ENCODE measurements around the gene ATP1B1.

The ATP1B1 gene

GRCh38 chr1:169081503-169082123 lies 24.9 kb upstream of the ATP1B1 start:
- no peak overlapping the region for H3K9ac ChIP-seq (ENCODE audit: low read length)
- H3K27ac ChIP-seq (ENCODE audit: low read depth, low read length), result no peak overlapping the region
- H3K4me3 ChIP-seq (ENCODE audit: low read depth in 1 of 2, low read length in 2 of 2), result no peak overlapping the region
- peaks cover 3% of the 10 kb centered on the region for H3K4me1 ChIP-seq (ENCODE audit: insufficient read depth, low read length)
- no peaks in the 10 kb centered on the region for H3K9me3 ChIP-seq (ENCODE audit: low read length)
- no peaks in the 10 kb centered on the region for H3K27me3 ChIP-seq (ENCODE audit: control insufficient read depth in 1 of 2, insufficient read depth in 2 of 2, low read length in 2 of 2)
- H3K36me3 ChIP-seq (ENCODE audit: insufficient read depth, low read length), result no peaks in the 10 kb centered on the region

- H3K36me3 ChIP-seq (ENCODE audit: insufficient read depth, low read length), result no peaks in the 10 kb centered on the region
- no peaks in the 10 kb centered on the region for H3K9me3 ChIP-seq (ENCODE audit: low read length)
- H3K4me1 ChIP-seq (ENCODE audit: insufficient read depth, low read length), result peaks cover 23% of the 10 kb centered on the region
- H3K4me3 ChIP-seq (ENCODE audit: low read depth in 1 of 2, low read length in 2 of 2), result no peak overlapping the region
- no peak overlapping the region for H3K9ac ChIP-seq (ENCODE audit: low read length)
- no peak overlapping the region for H3K27ac ChIP-seq (ENCODE audit: low read depth, low read length)
- H3K27me3 ChIP-seq (ENCODE audit: control insufficient read depth in 1 of 2, insufficient read depth in 2 of 2, low read length in 2 of 2), result no peaks in the 10 kb centered on the region
Observed at GRCh38 chr1:169085911-169086310, 20.6 kb upstream of the ATP1B1 start.

- H3K27me3 ChIP-seq (ENCODE audit: control insufficient read depth in 1 of 2, insufficient read depth in 2 of 2, low read length in 2 of 2), result no peaks in the 10 kb centered on the region
- H3K9ac ChIP-seq (ENCODE audit: low read length), result no peak overlapping the region
- H3K9me3 ChIP-seq (ENCODE audit: low read length), result no peaks in the 10 kb centered on the region
- H3K36me3 ChIP-seq (ENCODE audit: insufficient read depth, low read length), result no peaks in the 10 kb centered on the region
- H3K4me1 ChIP-seq (ENCODE audit: insufficient read depth, low read length), result peaks cover 23% of the 10 kb centered on the region
- H3K4me3 ChIP-seq (ENCODE audit: low read depth in 1 of 2, low read length in 2 of 2), result no peak overlapping the region
- no peak overlapping the region for H3K27ac ChIP-seq (ENCODE audit: low read depth, low read length)
Observed at GRCh38 chr1:169086603-169087455, 19.7 kb upstream of the ATP1B1 start.

- no peak overlapping the region for H3K4me3 ChIP-seq (ENCODE audit: low read depth in 1 of 2, low read length in 2 of 2)
- H3K36me3 ChIP-seq (ENCODE audit: insufficient read depth, low read length), result no peaks in the 10 kb centered on the region
- peaks cover 23% of the 10 kb centered on the region for H3K4me1 ChIP-seq (ENCODE audit: insufficient read depth, low read length)
- H3K27me3 ChIP-seq (ENCODE audit: control insufficient read depth in 1 of 2, insufficient read depth in 2 of 2, low read length in 2 of 2), result no peaks in the 10 kb centered on the region
- no peaks in the 10 kb centered on the region for H3K9me3 ChIP-seq (ENCODE audit: low read length)
- H3K9ac ChIP-seq (ENCODE audit: low read length), result no peak overlapping the region
- H3K27ac ChIP-seq (ENCODE audit: low read depth, low read length), result no peak overlapping the region
Observed at GRCh38 chr1:169087876-169088275, 18.6 kb upstream of the ATP1B1 start.

GRCh38 chr1:169089776-169090175 lies 16.7 kb upstream of the ATP1B1 start:
- no peak overlapping the region for H3K9ac ChIP-seq (ENCODE audit: low read length)
- H3K4me1 ChIP-seq (ENCODE audit: insufficient read depth, low read length), result peaks cover 23% of the 10 kb centered on the region
- H3K4me3 ChIP-seq (ENCODE audit: low read depth in 1 of 2, low read length in 2 of 2), result no peak overlapping the region
- H3K27ac ChIP-seq (ENCODE audit: low read depth, low read length), result no peak overlapping the region
- no peaks in the 10 kb centered on the region for H3K9me3 ChIP-seq (ENCODE audit: low read length)
- H3K27me3 ChIP-seq (ENCODE audit: control insufficient read depth in 1 of 2, insufficient read depth in 2 of 2, low read length in 2 of 2), result no peaks in the 10 kb centered on the region
- no peaks in the 10 kb centered on the region for H3K36me3 ChIP-seq (ENCODE audit: insufficient read depth, low read length)

- no peaks in the 10 kb centered on the region for H3K36me3 ChIP-seq (ENCODE audit: insufficient read depth, low read length)
- H3K27ac ChIP-seq (ENCODE audit: low read depth, low read length), result no peak overlapping the region
- H3K4me3 ChIP-seq (ENCODE audit: low read depth in 1 of 2, low read length in 2 of 2), result no peak overlapping the region
- H3K27me3 ChIP-seq (ENCODE audit: control insufficient read depth in 1 of 2, insufficient read depth in 2 of 2, low read length in 2 of 2), result no peaks in the 10 kb centered on the region
- no peak overlapping the region for H3K9ac ChIP-seq (ENCODE audit: low read length)
- H3K9me3 ChIP-seq (ENCODE audit: low read length), result no peaks in the 10 kb centered on the region
- H3K4me1 ChIP-seq (ENCODE audit: insufficient read depth, low read length), result peaks cover 23% of the 10 kb centered on the region
Observed at GRCh38 chr1:169090308-169090899, 16.1 kb upstream of the ATP1B1 start.

- Histone ChIP-seq H3K27ac (ENCODE audit: low read depth, low read length) (no peak overlapping the region), H3K4me1 (ENCODE audit: insufficient read depth, low read length) (peaks cover 23% of the 10 kb centered on the region), H3K27me3 (ENCODE audit: control insufficient read depth in 1 of 2, insufficient read depth in 2 of 2, low read length in 2 of 2) (no peaks in the 10 kb centered on the region), H3K36me3 (ENCODE audit: insufficient read depth, low read length) (no peaks in the 10 kb centered on the region), H3K9ac (ENCODE audit: low read length) (no peak overlapping the region), H3K9me3 (ENCODE audit: low read length) (no peaks in the 10 kb centered on the region), H3K4me3 (ENCODE audit: low read depth in 1 of 2, low read length in 2 of 2) (no peak overlapping the region)
Observed at GRCh38 chr1:169090900-169091311, 15.6 kb upstream of the ATP1B1 start.

- H3K36me3 ChIP-seq (ENCODE audit: insufficient read depth, low read length), result no peaks in the 10 kb centered on the region
Observed at GRCh38 chr1:169091480-169091941, 15.0 kb upstream of the ATP1B1 start.

GRCh38 chr1:169092399-169092798 lies 14.1 kb upstream of the ATP1B1 start:
- peaks cover 13% of the 10 kb centered on the region for H3K4me1 ChIP-seq (ENCODE audit: insufficient read depth, low read length)
- no peak overlapping the region for H3K27ac ChIP-seq (ENCODE audit: low read depth, low read length)
- H3K9me3 ChIP-seq (ENCODE audit: low read length), result no peaks in the 10 kb centered on the region
- no peak overlapping the region for H3K4me3 ChIP-seq (ENCODE audit: low read depth in 1 of 2, low read length in 2 of 2)
- no peaks in the 10 kb centered on the region for H3K36me3 ChIP-seq (ENCODE audit: insufficient read depth, low read length)
- no peaks in the 10 kb centered on the region for H3K27me3 ChIP-seq (ENCODE audit: control insufficient read depth in 1 of 2, insufficient read depth in 2 of 2, low read length in 2 of 2)
- H3K9ac ChIP-seq (ENCODE audit: low read length), result no peak overlapping the region

More at GRCh38 chr1:169091480-169091941, 15.0 kb upstream of the ATP1B1 start:
- no peak overlapping the region for H3K4me3 ChIP-seq (ENCODE audit: low read depth in 1 of 2, low read length in 2 of 2)
- no peak overlapping the region for H3K27ac ChIP-seq (ENCODE audit: low read depth, low read length)
- no peaks in the 10 kb centered on the region for H3K27me3 ChIP-seq (ENCODE audit: control insufficient read depth in 1 of 2, insufficient read depth in 2 of 2, low read length in 2 of 2)
- peaks cover 22% of the 10 kb centered on the region for H3K4me1 ChIP-seq (ENCODE audit: insufficient read depth, low read length)
- no peak overlapping the region for H3K9ac ChIP-seq (ENCODE audit: low read length)
- H3K9me3 ChIP-seq (ENCODE audit: low read length), result no peaks in the 10 kb centered on the region

GRCh38 chr1:169094897-169095569 lies 11.5 kb upstream of the ATP1B1 start:
- H3K27me3 ChIP-seq (ENCODE audit: control insufficient read depth in 1 of 2, insufficient read depth in 2 of 2, low read length in 2 of 2), result no peaks in the 10 kb centered on the region
- no peak overlapping the region for H3K27ac ChIP-seq (ENCODE audit: low read depth, low read length)
- H3K9me3 ChIP-seq (ENCODE audit: low read length), result no peaks in the 10 kb centered on the region
- H3K4me1 ChIP-seq (ENCODE audit: insufficient read depth, low read length), result no peaks in the 10 kb centered on the region
- no peak overlapping the region for H3K4me3 ChIP-seq (ENCODE audit: low read depth in 1 of 2, low read length in 2 of 2)
- H3K36me3 ChIP-seq (ENCODE audit: insufficient read depth, low read length), result no peaks in the 10 kb centered on the region
- no peak overlapping the region for H3K9ac ChIP-seq (ENCODE audit: low read length)

- no peak overlapping the region for H3K4me3 ChIP-seq (ENCODE audit: low read depth in 1 of 2, low read length in 2 of 2)
- H3K9ac ChIP-seq (ENCODE audit: low read length), result no peak overlapping the region
- peaks cover 13% of the 10 kb centered on the region for H3K4me1 ChIP-seq (ENCODE audit: insufficient read depth, low read length)
- H3K27ac ChIP-seq (ENCODE audit: low read depth, low read length), result no peak overlapping the region
- no peaks in the 10 kb centered on the region for H3K9me3 ChIP-seq (ENCODE audit: low read length)
- H3K27me3 ChIP-seq (ENCODE audit: control insufficient read depth in 1 of 2, insufficient read depth in 2 of 2, low read length in 2 of 2), result no peaks in the 10 kb centered on the region
- no peaks in the 10 kb centered on the region for H3K36me3 ChIP-seq (ENCODE audit: insufficient read depth, low read length)
Observed at GRCh38 chr1:169098380-169098779, 8.1 kb upstream of the ATP1B1 start.

All from muscle layer of colon (tissue), 2 donors.